Ramos (cell line): ENCODE data around the gene MEF2C.

Source experiments
- in situ Hi-C: fragments of 300-500 bp; cut with MboI; formaldehyde crosslinking; loops from one replicate; pipeline ENCODE4 v1.14.3; 2022; ENCODE audit warnings: low sequenced_read_pairs; ENCODE audit not compliant: unreplicated experiment

MEF2C gene

GRCh38 chr5:88889189-88890069, 6.4 kb upstream of the MEF2C start:
- in situ Hi-C loops: loop anchor here (25.0 kb wide), 1 partner anchor 627 kb away; the partner anchor contains the start of gene TMEM161B

GRCh38 chr5:88888848-88889188, 5.8 kb upstream of the MEF2C start:
- in situ Hi-C loops: loop anchor here (25.0 kb wide), 1 partner anchor 627 kb away; the partner anchor contains the start of gene TMEM161B

- in situ Hi-C loops: loop anchor here (25.0 kb wide), 1 partner anchor 626 kb away; the partner anchor contains the start of gene TMEM161B
Measured at GRCh38 chr5:88888291-88888690, 5.3 kb upstream of the MEF2C start.

- in situ Hi-C loops: loop anchor here (25.0 kb wide), 1 partner anchor 625 kb away; the partner anchor contains the start of gene TMEM161B
Measured at GRCh38 chr5:88887342-88887741, 4.4 kb upstream of the MEF2C start.

- in situ Hi-C loops: loop anchor here (25.0 kb wide), 1 partner anchor 625 kb away; the partner anchor contains the start of gene TMEM161B
Measured at GRCh38 chr5:88886746-88887341, 3.9 kb upstream of the MEF2C start.

- in situ Hi-C loops: loop anchor here (25.0 kb wide), 1 partner anchor 624 kb away; the partner anchor contains the start of gene TMEM161B
Measured at GRCh38 chr5:88886252-88886651, 3.3 kb upstream of the MEF2C start.

GRCh38 chr5:88885002-88885401, 2.0 kb upstream of the MEF2C start:
- in situ Hi-C loops: loop anchor here (25.0 kb wide), 1 partner anchor 623 kb away; the partner anchor contains the start of gene TMEM161B

GRCh38 chr5:88884608-88884877, 1.6 kb upstream of the MEF2C start:
- in situ Hi-C loops: loop anchor here (25.0 kb wide), 1 partner anchor 622 kb away; the partner anchor contains the start of gene TMEM161B

GRCh38 chr5:88883836-88884607, 1.0 kb upstream of the MEF2C start:
- in situ Hi-C loops: loop anchor here (25.0 kb wide), 1 partner anchor 622 kb away; the partner anchor contains the start of gene TMEM161B

- in situ Hi-C loops: loop anchor here (25.0 kb wide), 1 partner anchor 620 kb away; the partner anchor contains the start of gene TMEM161B
Measured at GRCh38 chr5:88882276-88883038, 527 bp downstream of the MEF2C start.

- in situ Hi-C loops: loop anchor here (25.0 kb wide), 1 partner anchor 619 kb away; the partner anchor contains the start of gene TMEM161B
Measured at GRCh38 chr5:88881571-88881971, 1.4 kb downstream of the MEF2C start.

GRCh38 chr5:88880201-88880600, 2.8 kb downstream of the MEF2C start:
- in situ Hi-C loops: loop anchor here (25.0 kb wide), 1 partner anchor 618 kb away; the partner anchor contains the start of gene TMEM161B

GRCh38 chr5:88879724-88880123, 3.3 kb downstream of the MEF2C start:
- in situ Hi-C loops: loop anchor here (25.0 kb wide), 1 partner anchor 617 kb away; the partner anchor contains the start of gene TMEM161B

GRCh38 chr5:88878976-88879375, 4.0 kb downstream of the MEF2C start:
- in situ Hi-C loops: loop anchor here (25.0 kb wide), 1 partner anchor 617 kb away; the partner anchor contains the start of gene TMEM161B

GRCh38 chr5:88877826-88878225, 5.2 kb downstream of the MEF2C start:
- in situ Hi-C loops: loop anchor here (25.0 kb wide), 1 partner anchor 616 kb away; the partner anchor contains the start of gene TMEM161B

- in situ Hi-C loops: loop anchor here (25.0 kb wide), 1 partner anchor 614 kb away; the partner anchor contains the start of gene TMEM161B
Measured at GRCh38 chr5:88876714-88877113, 6.3 kb downstream of the MEF2C start.

- in situ Hi-C loops: loop anchor here (25.0 kb wide), 1 partner anchor 613 kb away; the partner anchor contains the start of gene TMEM161B
Measured at GRCh38 chr5:88875341-88876234, 7.4 kb downstream of the MEF2C start.

GRCh38 chr5:88873447-88873846, 9.5 kb downstream of the MEF2C start:
- in situ Hi-C loops: no loop called here
